Mesendoderm (in vitro differentiated cells): ENCODE measurements around the gene CDC42BPA.

Source experiments
- DNase-seq: peaks from one replicate; pipeline ENCODE4 v3.0.0; 2013
- H2AK5ac ChIP-seq: 2 replicates; pipeline ENCODE4 v1.6.1; 2013; ENCODE audit warnings: low read length, inconsistent platforms
- H2BK120ac ChIP-seq: 2 replicates; pipeline ENCODE4 v1.6.1; 2013; ENCODE audit warnings: low read depth, mild to moderate bottlenecking, low read length, moderate library complexity, mixed read lengths
- H2BK15ac ChIP-seq: replicated peaks from 2 replicates; pipeline ENCODE4 v1.6.1; 2013; ENCODE audit warnings: low read depth, mild to moderate bottlenecking, moderate library complexity
- H2BK5ac ChIP-seq: 2 replicates; pipeline ENCODE4 v1.6.1; 2013; ENCODE audit warnings: low read length, inconsistent platforms
- H3K18ac ChIP-seq: 2 replicates; pipeline ENCODE4 v1.6.1; 2013; ENCODE audit warnings: mild to moderate bottlenecking, low read length, mixed read lengths
- H3K23ac ChIP-seq: one replicate; pipeline ENCODE4 v1.6.1; 2013; ENCODE audit warnings: low read length
- H3K27ac ChIP-seq: 2 replicates; pipeline ENCODE4 v1.5.1; 2013; ENCODE audit warnings: low read depth, mild to moderate bottlenecking, inconsistent platforms, low read length, moderate library complexity
- H3K27me3 ChIP-seq: 2 replicates; pipeline ENCODE4 v1.6.1; 2013; ENCODE audit warnings: low read length, control low read depth, mild to moderate bottlenecking, inconsistent platforms; ENCODE audit not compliant: insufficient read depth, poor library complexity
- H3K36me3 ChIP-seq: 2 replicates; pipeline ENCODE4 v1.6.1; 2013; ENCODE audit warnings: low read length, inconsistent platforms; ENCODE audit not compliant: control insufficient read depth, insufficient read depth
- H3K4ac ChIP-seq: one replicate; pipeline ENCODE4 v1.6.1; 2013; ENCODE audit warnings: low read depth, mild to moderate bottlenecking, low read length, moderate library complexity
- H3K4me1 ChIP-seq: 2 replicates; pipeline ENCODE4 v1.6.1; 2013; ENCODE audit warnings: low read depth, low read length, inconsistent platforms; ENCODE audit not compliant: control insufficient read depth
- H3K4me2 ChIP-seq: 2 replicates; pipeline ENCODE4 v1.6.1; 2013; ENCODE audit warnings: low read length
- H3K4me3 ChIP-seq: 2 replicates; pipeline ENCODE4 v1.5.1; 2013; ENCODE audit warnings: mild to moderate bottlenecking, low read length
- H3K56ac ChIP-seq: one replicate; pipeline ENCODE4 v1.6.1; 2013; ENCODE audit warnings: low read length
- H3K79me1 ChIP-seq: 2 replicates; pipeline ENCODE4 v1.6.1; 2013; ENCODE audit warnings: low read length, inconsistent platforms
- H3K79me2 ChIP-seq: 2 replicates; pipeline ENCODE4 v1.6.1; 2013; ENCODE audit warnings: mild to moderate bottlenecking, low read length; ENCODE audit not compliant: control insufficient read depth, insufficient read depth
- H3K9ac ChIP-seq: 2 replicates; pipeline ENCODE4 v1.6.1; 2013; ENCODE audit warnings: low read length, inconsistent platforms
- H4K5ac ChIP-seq: one replicate; pipeline ENCODE4 v1.6.1; 2013; ENCODE audit warnings: low read length
- H4K8ac ChIP-seq: one replicate; pipeline ENCODE4 v1.6.1; 2013; ENCODE audit warnings: low read depth, mild to moderate bottlenecking, control low read depth, low read length, moderate library complexity
- WGBS: extraction: QIAGEN DNeasy Blood & Tissue Kit; methylation state at CpG from one replicate; pipeline ENCODE4 v1.1.7; 2013; ENCODE audit warnings: low lambda C conversion rate, missing lambda C conversion rate; ENCODE audit not compliant: insufficient coverage; ENCODE audit errors: extremely low coverage; 5-methylcytosine and 5-hydroxymethylcytosine counted together

CDC42BPA gene

GRCh38 chr1:227185291-227185690 lies 133.0 kb downstream of the CDC42BPA start:
- Histone ChIP-seq H3K79me2 (no peaks in the 10 kb centered on the region), H3K56ac (no peak overlapping the region), H3K79me1 (no peaks in the 10 kb centered on the region), H4K8ac (no peak overlapping the region), H3K23ac (no peak overlapping the region), H2BK5ac (no peak overlapping the region), H2AK5ac (no peak overlapping the region), H3K36me3 (no peaks in the 10 kb centered on the region), H2BK120ac (no peak overlapping the region), H3K4me1 (peaks cover 3% of the 10 kb centered on the region), H3K4me3 (no peak overlapping the region), H4K5ac (no peak overlapping the region), H3K4me2 (no peak overlapping the region), H3K27ac (no peak overlapping the region), H3K9ac (no peak overlapping the region), H2BK15ac (no peak overlapping the region), H3K4ac (no peak overlapping the region), H3K18ac (no peak overlapping the region), H3K27me3 (no peaks in the 10 kb centered on the region)
- no peak for DNase-seq
- WGBS = no CpG with 5 or more reads among the region's 9 CpGs

GRCh38 chr1:227182012-227182411 lies 136.3 kb downstream of the CDC42BPA start:
- H3K27ac ChIP-seq = no peak overlapping the region
- H3K4me1 ChIP-seq = peaks cover 3% of the 10 kb centered on the region
- H2BK5ac ChIP-seq = no peak overlapping the region
- H2AK5ac ChIP-seq = no peak overlapping the region
- DNase-seq = no peak
- no peaks in the 10 kb centered on the region for H3K36me3 ChIP-seq
- H2BK15ac ChIP-seq = no peak overlapping the region
- no peak overlapping the region for H3K4me2 ChIP-seq
- no CpG with 5 or more reads among the region's 3 CpGs for WGBS
- H3K23ac ChIP-seq = no peak overlapping the region
- H3K9ac ChIP-seq = no peak overlapping the region
- no peaks in the 10 kb centered on the region for H3K27me3 ChIP-seq
- no peak overlapping the region for H3K56ac ChIP-seq
- no peak overlapping the region for H2BK120ac ChIP-seq
- H4K8ac ChIP-seq = no peak overlapping the region
- no peak overlapping the region for H3K18ac ChIP-seq
- no peaks in the 10 kb centered on the region for H3K79me2 ChIP-seq
- no peak overlapping the region for H3K4me3 ChIP-seq
- H3K4ac ChIP-seq = no peak overlapping the region
- H3K79me1 ChIP-seq = no peaks in the 10 kb centered on the region
- no peak overlapping the region for H4K5ac ChIP-seq

- H3K23ac ChIP-seq = no peak overlapping the region
- H3K9ac ChIP-seq = no peak overlapping the region
- no peaks in the 10 kb centered on the region for H3K27me3 ChIP-seq
- H2BK120ac ChIP-seq = no peak overlapping the region
- H3K18ac ChIP-seq = no peak overlapping the region
- H2AK5ac ChIP-seq = no peak overlapping the region
- no peak overlapping the region for H4K5ac ChIP-seq
- H3K4me2 ChIP-seq = no peak overlapping the region
- no peak for DNase-seq
- H3K27ac ChIP-seq = no peak overlapping the region
- H4K8ac ChIP-seq = no peak overlapping the region
- WGBS = 100% methylated on average over 1 of the region's 4 CpGs
- no peaks in the 10 kb centered on the region for H3K36me3 ChIP-seq
- H3K4ac ChIP-seq = no peak overlapping the region
- H3K56ac ChIP-seq = no peak overlapping the region
- no peaks in the 10 kb centered on the region for H3K4me1 ChIP-seq
- H2BK15ac ChIP-seq = no peak overlapping the region
- no peak overlapping the region for H2BK5ac ChIP-seq
- no peaks in the 10 kb centered on the region for H3K79me2 ChIP-seq
- H3K79me1 ChIP-seq = no peaks in the 10 kb centered on the region
- no peak overlapping the region for H3K4me3 ChIP-seq
Measured at GRCh38 chr1:227175611-227176010, 142.7 kb downstream of the CDC42BPA start.

GRCh38 chr1:227174164-227174563 lies 144.1 kb downstream of the CDC42BPA start:
- no peak overlapping the region for H2BK120ac ChIP-seq
- H2BK15ac ChIP-seq = no peak overlapping the region
- DNase-seq = no peak
- no peaks in the 10 kb centered on the region for H3K79me2 ChIP-seq
- no peak overlapping the region for H3K18ac ChIP-seq
- no peak overlapping the region for H4K5ac ChIP-seq
- no peaks in the 10 kb centered on the region for H3K36me3 ChIP-seq
- H4K8ac ChIP-seq = no peak overlapping the region
- H3K4ac ChIP-seq = no peak overlapping the region
- peaks cover 1% of the 10 kb centered on the region for H3K79me1 ChIP-seq
- H3K4me2 ChIP-seq = no peak overlapping the region
- no peak overlapping the region for H3K4me3 ChIP-seq
- no peak overlapping the region for H3K27ac ChIP-seq
- H3K23ac ChIP-seq = no peak overlapping the region
- H3K56ac ChIP-seq = no peak overlapping the region
- no peak overlapping the region for H2BK5ac ChIP-seq
- no peak overlapping the region for H3K9ac ChIP-seq
- no peaks in the 10 kb centered on the region for H3K4me1 ChIP-seq
- no CpG with 5 or more reads among the region's 2 CpGs for WGBS
- no peaks in the 10 kb centered on the region for H3K27me3 ChIP-seq
- no peak overlapping the region for H2AK5ac ChIP-seq

GRCh38 chr1:227170361-227171166 lies 147.7 kb downstream of the CDC42BPA start:
- Histone ChIP-seq H3K56ac (no peak overlapping the region), H3K27me3 (no peaks in the 10 kb centered on the region), H3K23ac (no peak overlapping the region), H3K4ac (no peak overlapping the region), H3K4me3 (no peak overlapping the region), H2BK5ac (no peak overlapping the region), H2BK15ac (no peak overlapping the region), H4K8ac (no peak overlapping the region), H2BK120ac (no peak overlapping the region), H3K4me1 (no peaks in the 10 kb centered on the region), H3K4me2 (no peak overlapping the region), H3K27ac (no peak overlapping the region), H4K5ac (no peak overlapping the region), H3K36me3 (no peaks in the 10 kb centered on the region), H2AK5ac (no peak overlapping the region), H3K9ac (no peak overlapping the region), H3K79me2 (no peaks in the 10 kb centered on the region), H3K18ac (no peak overlapping the region), H3K79me1 (peaks cover 1% of the 10 kb centered on the region)
- no CpG with 5 or more reads among the region's 3 CpGs for WGBS
- DNase-seq = no peak

GRCh38 chr1:227169343-227169742 lies 148.9 kb downstream of the CDC42BPA start:
- Histone ChIP-seq H3K23ac (no peak overlapping the region), H3K4me2 (no peak overlapping the region), H3K27ac (no peak overlapping the region), H3K27me3 (no peaks in the 10 kb centered on the region), H2BK15ac (no peak overlapping the region), H2BK5ac (no peak overlapping the region), H3K4ac (no peak overlapping the region), H2BK120ac (no peak overlapping the region), H3K56ac (no peak overlapping the region), H3K4me1 (no peaks in the 10 kb centered on the region), H3K79me2 (no peaks in the 10 kb centered on the region), H4K8ac (no peak overlapping the region), H3K18ac (no peak overlapping the region), H3K79me1 (peaks cover 1% of the 10 kb centered on the region), H3K36me3 (no peaks in the 10 kb centered on the region), H4K5ac (no peak overlapping the region), H3K9ac (no peak overlapping the region), H3K4me3 (no peak overlapping the region), H2AK5ac (no peak overlapping the region)
- no peak for DNase-seq
